GM12873 (cell line): ENCODE results near the gene ADAM12.

Source experiments
- TF ChIP-seq, protein P1 (sequence below): IDR thresholded peaks from 2 replicates; pipeline ENCODE4 v1.5.1; 2012; ENCODE audit warnings: low read depth, mild to moderate bottlenecking, moderate library complexity, low read length, control low read depth; ENCODE audit not compliant: insufficient read depth; ENCODE audit errors: missing control alignments

ADAM12 gene

DNA sequence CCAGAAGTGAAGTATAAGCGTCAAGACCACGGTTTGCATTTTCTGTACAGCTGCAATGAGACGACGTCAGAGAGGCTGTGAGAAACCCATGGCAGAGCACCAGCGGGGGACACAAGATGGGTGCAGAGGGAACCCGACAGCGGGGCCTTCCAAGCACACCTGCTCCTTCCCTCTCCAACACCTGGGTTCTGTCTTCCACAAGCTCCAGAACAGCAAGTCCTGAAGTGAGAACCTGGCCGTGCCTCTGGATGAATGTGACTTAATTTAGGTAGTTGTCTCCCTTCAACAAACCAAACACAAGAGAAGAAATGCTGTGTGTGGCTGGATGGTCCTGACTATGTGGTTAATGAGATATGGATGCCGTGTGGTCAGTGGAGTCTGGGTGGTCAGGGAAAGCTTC is 76.1 kb downstream of the ADAM12 start:
- TF ChIP-seq, protein P1, sequence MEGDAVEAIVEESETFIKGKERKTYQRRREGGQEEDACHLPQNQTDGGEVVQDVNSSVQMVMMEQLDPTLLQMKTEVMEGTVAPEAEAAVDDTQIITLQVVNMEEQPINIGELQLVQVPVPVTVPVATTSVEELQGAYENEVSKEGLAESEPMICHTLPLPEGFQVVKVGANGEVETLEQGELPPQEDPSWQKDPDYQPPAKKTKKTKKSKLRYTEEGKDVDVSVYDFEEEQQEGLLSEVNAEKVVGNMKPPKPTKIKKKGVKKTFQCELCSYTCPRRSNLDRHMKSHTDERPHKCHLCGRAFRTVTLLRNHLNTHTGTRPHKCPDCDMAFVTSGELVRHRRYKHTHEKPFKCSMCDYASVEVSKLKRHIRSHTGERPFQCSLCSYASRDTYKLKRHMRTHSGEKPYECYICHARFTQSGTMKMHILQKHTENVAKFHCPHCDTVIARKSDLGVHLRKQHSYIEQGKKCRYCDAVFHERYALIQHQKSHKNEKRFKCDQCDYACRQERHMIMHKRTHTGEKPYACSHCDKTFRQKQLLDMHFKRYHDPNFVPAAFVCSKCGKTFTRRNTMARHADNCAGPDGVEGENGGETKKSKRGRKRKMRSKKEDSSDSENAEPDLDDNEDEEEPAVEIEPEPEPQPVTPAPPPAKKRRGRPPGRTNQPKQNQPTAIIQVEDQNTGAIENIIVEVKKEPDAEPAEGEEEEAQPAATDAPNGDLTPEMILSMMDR, result no peak

DNA sequence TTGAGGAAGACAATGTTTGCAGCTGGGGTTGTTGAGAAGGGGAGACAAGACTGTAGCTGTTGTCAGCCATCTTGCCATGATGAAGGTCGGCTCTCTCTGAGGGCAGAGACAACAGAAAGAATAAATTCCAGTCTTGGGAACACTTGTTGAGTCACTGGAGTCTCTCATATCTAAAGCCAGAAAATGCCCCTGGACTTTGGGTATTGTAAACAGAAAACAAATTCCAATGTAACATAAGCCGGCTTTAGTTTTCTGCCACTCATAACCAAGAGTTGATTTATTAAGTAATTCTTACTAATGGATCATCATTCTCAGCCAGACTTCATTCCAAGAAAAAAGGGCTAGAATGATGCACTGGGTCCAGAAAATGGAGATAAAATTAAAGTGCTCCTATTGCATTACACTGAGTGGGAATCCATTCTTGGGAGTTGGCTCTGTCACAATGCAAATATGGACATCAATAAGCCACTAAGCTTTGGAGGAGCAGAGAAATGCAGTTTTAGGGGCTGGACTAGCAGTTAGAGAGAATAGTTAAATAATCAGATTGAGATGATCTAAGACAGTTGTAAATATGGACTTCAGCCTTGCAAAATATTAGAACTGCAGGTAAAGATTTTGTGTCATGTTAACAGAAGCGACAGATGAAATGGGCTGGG is 78.9 kb downstream of the ADAM12 start:
- TF ChIP-seq, protein P1, result no peak

DNA sequence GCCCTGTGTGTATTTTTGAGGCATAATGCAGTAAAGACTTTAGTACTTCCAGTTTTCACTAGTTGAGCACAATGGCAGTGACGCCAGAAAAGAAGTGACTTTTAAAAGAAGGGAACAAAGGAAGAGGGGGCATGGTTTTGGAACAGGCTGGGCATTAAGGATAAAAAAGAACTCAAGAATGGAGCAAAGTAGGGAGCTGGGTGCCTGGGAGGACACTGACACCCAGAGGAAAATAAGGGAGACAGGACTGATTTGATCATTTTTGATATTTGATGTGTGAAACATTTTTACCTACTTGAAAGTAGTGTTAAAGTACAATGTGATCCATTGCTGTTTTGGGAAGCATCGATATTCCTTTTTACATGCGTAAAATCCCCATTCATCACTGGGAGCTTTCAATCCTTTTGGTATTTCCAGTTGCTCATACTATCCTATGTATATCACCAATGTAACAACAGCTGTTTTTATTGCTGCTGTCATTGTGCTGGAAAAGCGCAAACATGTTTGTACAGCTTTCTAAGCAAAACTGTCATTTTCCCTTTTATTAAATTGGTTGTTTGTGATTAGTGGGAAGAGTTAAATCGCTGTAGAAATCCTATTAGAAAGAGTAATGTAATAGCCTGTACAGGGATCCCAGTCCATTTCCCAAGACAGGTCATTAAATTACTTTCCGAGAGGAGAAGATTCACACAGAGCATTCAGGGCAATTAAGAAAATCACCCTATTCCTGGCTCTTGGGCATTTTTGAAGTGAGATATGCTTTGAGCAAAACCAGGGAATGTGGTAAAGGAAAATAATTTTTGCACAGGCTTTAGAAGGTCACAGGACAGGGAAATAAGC is 85.2 kb downstream of the ADAM12 start:
- TF ChIP-seq, protein P1, result no peak

DNA sequence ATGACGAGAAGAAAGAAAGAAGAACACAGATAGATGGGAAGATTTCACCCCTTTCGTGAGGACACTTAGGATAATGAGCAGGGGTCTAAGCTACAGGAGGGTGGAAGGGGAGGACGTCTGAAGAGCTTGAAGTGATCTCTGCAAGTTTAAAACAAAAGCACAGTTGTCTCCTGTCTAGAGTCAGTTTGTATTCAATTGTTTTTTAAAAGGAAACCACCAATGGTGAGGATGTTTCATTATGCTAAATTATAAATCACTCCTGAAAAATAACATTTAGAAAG is 85.9 kb downstream of the ADAM12 start:
- TF ChIP-seq, protein P1, result no peak

DNA sequence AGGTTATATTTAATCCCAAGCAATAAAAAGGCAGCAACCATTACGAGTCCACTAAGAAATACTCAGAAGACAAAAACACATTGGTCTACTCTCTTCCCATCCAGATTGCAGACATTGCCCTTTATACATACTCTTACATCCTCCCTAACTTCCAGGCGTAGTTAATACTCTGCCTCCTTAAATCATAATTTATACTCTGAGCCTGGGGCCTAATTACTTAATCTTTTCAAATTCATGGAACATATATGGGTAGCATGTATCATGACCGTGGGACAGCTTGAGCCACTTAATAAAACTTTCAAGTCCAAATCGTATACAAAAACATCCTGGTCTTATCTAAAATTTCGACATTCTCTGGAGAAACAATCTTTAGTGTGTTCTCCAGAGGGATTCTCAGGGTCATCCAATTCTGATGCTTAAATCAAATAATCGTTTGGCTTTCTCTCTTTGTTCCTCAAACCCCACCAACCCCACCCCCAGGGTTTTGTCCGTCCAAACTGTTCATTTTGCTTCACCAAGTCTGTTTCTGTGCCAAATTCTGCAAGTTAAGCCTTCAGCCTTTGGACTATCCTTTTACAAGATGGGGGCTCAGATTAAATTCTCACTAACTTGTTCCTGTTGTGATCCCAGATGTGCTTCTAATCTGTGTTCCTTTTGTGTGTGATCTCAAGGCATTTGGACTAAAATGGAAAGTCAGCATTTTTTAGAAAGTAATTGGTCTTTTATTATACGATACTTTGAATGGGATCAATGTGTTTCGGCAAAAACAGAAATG is 86.4 kb downstream of the ADAM12 start:
- TF ChIP-seq, protein P1, result no peak

DNA sequence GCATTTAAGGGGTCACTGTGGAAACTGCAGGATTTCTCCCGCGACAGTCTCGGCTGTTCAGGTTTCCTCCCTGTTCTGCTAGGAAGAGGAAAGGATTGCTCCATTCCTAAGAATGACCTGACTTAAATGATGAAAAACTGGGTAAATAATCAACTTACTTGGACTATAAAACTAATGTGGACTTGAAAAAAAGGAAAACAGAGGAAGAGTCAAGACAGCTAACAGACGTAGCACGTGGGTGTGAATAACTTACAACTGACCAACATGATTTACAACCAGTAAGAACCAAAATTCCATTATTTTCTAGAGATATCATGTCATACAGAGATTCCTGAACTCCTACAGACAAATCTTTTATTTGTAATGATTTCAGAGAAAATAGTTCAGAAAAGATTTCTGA is 93.8 kb downstream of the ADAM12 start:
- TF ChIP-seq, protein P1, result no peak

DNA sequence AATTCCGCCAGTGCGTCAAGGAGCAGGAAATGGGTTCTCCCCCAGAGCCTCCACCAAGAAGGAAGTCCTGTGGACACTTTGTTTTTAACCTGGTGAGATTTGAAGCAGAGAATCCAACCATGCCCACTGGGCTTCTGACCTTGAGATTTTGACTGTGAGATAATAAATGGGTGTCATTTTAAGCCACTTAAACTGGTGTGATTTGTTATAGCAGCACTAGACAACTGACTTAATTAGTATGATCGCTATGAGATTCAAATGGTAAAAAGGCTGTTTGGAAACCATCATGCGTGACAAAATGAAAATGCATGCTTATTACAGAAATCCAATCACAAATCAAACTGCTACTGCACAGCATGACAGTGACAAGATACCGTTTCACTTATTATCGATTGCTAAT is 98.0 kb downstream of the ADAM12 start:
- TF ChIP-seq, protein P1, result no peak
